Thyroid gland (tissue), 4 donors: ENCODE measurements around the gene LMTK3. TPM values are rescaled to one million over a fixed set of nuclear protein-coding genes. Genes with fewer than 3 reads are reported as not detected.

ENCODE experiments used
- DNase-seq, 2 donors: peaks; one replicate each; pipeline ENCODE4 v3.0.0-alpha.2; 2019
- H3K27ac ChIP-seq, 3 donors: fragments of 200-600 bp; sonication (generic); 1 replicate in 2 of 3; 2 replicates in 1 of 3; pipeline ENCODE4 v1.5.1; 2016 to 2019; ENCODE audit warnings: mild to moderate bottlenecking in 1 of 3, moderate library complexity in 1 of 3
- H3K27me3 ChIP-seq: fragments of 200-600 bp; sonication (generic); one replicate; pipeline ENCODE4 v1.5.1; 2019
- H3K36me3 ChIP-seq, 2 donors: fragments of 200-600 bp; sonication (generic); one replicate each; pipeline ENCODE4 v1.5.1; 2016 to 2019
- H3K4me1 ChIP-seq, 2 donors: fragments of 200-600 bp; sonication (generic); one replicate each; pipeline ENCODE4 v1.5.1; 2017 to 2019
- H3K4me3 ChIP-seq, 3 donors: fragments of 200-600 bp; sonication (generic); replicated peaks in 1 of 3; 1 replicate in 2 of 3; 2 replicates in 1 of 3; pipeline ENCODE4 v1.5.1; 2016; ENCODE audit warnings: mild to moderate bottlenecking in 1 of 3
- H3K9me3 ChIP-seq: fragments of 200-600 bp; sonication (generic); one replicate; pipeline ENCODE4 v1.5.1; 2017
- POLR2A ChIP-seq, 2 donors: fragments of 450-650 bp; IDR thresholded peaks; one replicate each; pipeline ENCODE4 v1.6.1; 2017; ENCODE audit warnings: antibody characterized with exemption in 2 of 2, mild to moderate bottlenecking in 2 of 2, moderate library complexity in 1 of 2
- WGBS, 2 donors: methylation state at CpG; one replicate each; pipeline ENCODE4 v1.1.5; 2017; 5-methylcytosine and 5-hydroxymethylcytosine counted together
- intact Hi-C: fragments of 100-400 bp; cut with DNase I; formaldehyde crosslinking; loops from one replicate; pipeline ENCODE4 v1.15.1; 2023
- total RNA-seq, 4 donors: library from RNA; depleted of rRNA; stranded (reverse); fragments of >200 nt; gene quantifications; one replicate each; pipeline ENCODE4 v1.2.3, GENCODE V29; 2016
- TF ChIP-seq, protein P1 (sequence below), 6 experiments: fragments of 200-600 bp in 3 of 6; fragments of 450-650 bp in 3 of 6; sonication (generic) in 3 of 6; IDR thresholded peaks; one replicate each; pipeline ENCODE4 v1.5.1; 2016 to 2019; ENCODE audit warnings: antibody characterized with exemption in 6 of 6, mild to moderate bottlenecking in 2 of 6, inconsistent platforms in 1 of 6, moderate library complexity in 1 of 6

Gene LMTK3
- total RNA-seq, 4 donors from 2014 or later: 3.0 to 7.1 (median 4.6) TPM

GRCh38 chr19:48511321-48511731, 309 bp downstream of the LMTK3 start:
- no peaks in the 10 kb centered on the region for H3K36me3 ChIP-seq
- no peak overlapping the region for H3K27ac ChIP-seq
- DNase-seq: no peak
- H3K9me3 ChIP-seq: no peaks in the 10 kb centered on the region
- intact Hi-C loops: no loop called here
- H3K4me3 ChIP-seq: peak overlapping the region in 1 of 3 donors; percentile 5
- 0 to 2% methylated on average over 4 to 19 of the region's 32 CpGs for WGBS, 2 donors
- H3K27me3 ChIP-seq: no peaks in the 10 kb centered on the region
- peaks cover 7 to 9% of the 10 kb centered on the region in 2 donors for H3K4me1 ChIP-seq
- no peak for TF ChIP-seq POLR2A (IDR thresholded peaks at IDR 0.05)
- TF ChIP-seq, protein P1, sequence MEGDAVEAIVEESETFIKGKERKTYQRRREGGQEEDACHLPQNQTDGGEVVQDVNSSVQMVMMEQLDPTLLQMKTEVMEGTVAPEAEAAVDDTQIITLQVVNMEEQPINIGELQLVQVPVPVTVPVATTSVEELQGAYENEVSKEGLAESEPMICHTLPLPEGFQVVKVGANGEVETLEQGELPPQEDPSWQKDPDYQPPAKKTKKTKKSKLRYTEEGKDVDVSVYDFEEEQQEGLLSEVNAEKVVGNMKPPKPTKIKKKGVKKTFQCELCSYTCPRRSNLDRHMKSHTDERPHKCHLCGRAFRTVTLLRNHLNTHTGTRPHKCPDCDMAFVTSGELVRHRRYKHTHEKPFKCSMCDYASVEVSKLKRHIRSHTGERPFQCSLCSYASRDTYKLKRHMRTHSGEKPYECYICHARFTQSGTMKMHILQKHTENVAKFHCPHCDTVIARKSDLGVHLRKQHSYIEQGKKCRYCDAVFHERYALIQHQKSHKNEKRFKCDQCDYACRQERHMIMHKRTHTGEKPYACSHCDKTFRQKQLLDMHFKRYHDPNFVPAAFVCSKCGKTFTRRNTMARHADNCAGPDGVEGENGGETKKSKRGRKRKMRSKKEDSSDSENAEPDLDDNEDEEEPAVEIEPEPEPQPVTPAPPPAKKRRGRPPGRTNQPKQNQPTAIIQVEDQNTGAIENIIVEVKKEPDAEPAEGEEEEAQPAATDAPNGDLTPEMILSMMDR (IDR thresholded peaks at IDR 0.05): no peak

DNA sequence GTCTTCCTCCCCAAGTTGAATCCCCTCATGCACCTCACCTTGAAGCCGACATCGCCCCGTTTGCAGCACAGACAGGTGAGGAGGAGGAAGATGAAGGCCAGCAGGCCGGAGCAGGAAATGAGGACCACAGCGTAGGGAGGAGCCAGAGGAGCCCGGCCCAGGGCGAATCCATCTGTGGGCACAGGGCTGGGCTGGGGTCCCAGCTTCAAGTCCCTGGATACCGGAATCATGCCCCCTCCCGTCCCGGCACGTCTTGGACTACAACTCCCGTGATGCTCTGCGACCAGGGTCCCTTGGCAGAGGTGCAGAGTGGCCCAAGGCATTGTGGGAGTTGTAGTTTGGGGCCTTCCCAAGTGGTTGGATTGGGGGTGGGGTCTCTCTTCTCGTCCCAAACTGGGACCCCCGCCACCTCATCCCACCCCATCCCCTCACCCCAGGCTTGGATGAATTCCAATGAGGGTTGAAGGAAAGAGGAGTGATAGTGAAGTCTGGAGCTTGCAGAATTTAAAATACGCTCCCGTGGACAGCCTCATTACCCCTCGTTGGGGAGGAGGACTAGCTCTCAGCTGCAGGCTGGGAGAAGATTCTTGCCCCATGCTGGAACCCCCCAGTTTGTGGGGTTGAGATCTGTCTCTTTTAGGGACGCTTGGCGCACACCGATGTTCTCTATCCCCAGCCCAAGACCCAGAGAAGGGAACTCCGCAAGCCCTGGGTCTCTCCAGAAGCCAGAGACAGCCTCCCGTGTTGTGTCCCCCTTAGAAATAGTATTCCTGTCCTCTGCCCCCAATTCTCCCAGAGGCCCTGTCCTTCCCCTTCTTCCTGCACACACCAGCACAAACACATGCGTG, 990 bp downstream of the LMTK3 start:
- Histone ChIP-seq H3K9me3 (no peaks in the 10 kb centered on the region), H3K4me3 (peak overlapping the region in 1 of 3 donors; percentile 5), H3K4me1 (peaks cover 7 to 9% of the 10 kb centered on the region in 2 donors), H3K27me3 (no peaks in the 10 kb centered on the region), H3K36me3 (no peaks in the 10 kb centered on the region), H3K27ac (no peak overlapping the region)
- TF ChIP-seq POLR2A (IDR thresholded peaks at IDR 0.05): no peak
- TF ChIP-seq, protein P1 (IDR thresholded peaks at IDR 0.05): no peak
- intact Hi-C loops: no loop called here
- peak; percentile 64 to 70 for DNase-seq
- WGBS, 2 donors: 10 to 16% methylated on average over 19 to 24 of the region's 24 CpGs

GRCh38 chr19:48509467-48510194, 2.0 kb downstream of the LMTK3 start:
- no peaks in the 10 kb centered on the region for H3K27me3 ChIP-seq
- intact Hi-C loops: loop anchor here (5.0 kb wide), 1 partner anchor 78 kb away; no protein-coding TSS in a partner anchor
- no peak overlapping the region for H3K4me3 ChIP-seq

DNA sequence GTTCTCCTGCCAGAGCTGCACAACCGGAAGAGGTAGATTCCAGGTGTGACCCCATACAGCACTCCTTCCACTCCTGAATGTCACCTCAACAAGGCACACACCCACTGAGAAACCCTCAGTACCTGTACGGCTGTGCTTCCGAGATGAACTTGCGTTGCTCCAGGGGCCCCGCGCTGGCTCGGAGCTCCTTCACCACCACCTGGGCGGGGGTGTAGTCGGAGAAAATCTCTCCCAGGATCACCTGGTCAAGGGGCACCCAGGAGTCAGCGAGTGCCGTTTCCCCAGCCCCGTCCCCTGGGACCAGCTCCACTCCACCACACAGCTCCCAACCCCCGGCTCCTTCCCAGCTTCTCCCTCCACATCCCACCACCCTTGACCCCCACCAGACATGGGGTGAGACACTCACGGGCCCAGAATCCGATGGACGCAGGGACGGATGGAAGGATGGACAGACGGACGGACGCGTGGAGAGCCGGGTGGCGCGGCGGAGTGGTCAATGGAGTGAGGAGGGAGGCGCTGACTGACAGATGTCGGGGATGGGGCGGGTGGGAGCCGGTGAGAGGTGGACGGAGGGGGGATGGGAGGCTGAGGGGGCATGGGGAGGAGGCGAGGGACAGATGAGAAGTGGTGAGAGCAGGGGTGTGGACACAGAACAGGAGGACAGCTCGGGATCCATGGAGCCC, 2.8 kb downstream of the LMTK3 start:
- no peak for DNase-seq
- Histone ChIP-seq H3K36me3 (no peaks in the 10 kb centered on the region), H3K27me3 (no peaks in the 10 kb centered on the region), H3K4me3 (no peak overlapping the region), H3K9me3 (no peaks in the 10 kb centered on the region), H3K4me1 (peaks cover 7 to 9% of the 10 kb centered on the region in 2 donors), H3K27ac (no peak overlapping the region)
- WGBS, 2 donors: 78 to 80% methylated on average over 31 to 32 of the region's 32 CpGs
- intact Hi-C loops: loop anchor here (5.0 kb wide), 1 partner anchor 78 kb away; no protein-coding TSS in a partner anchor
- no peak for TF ChIP-seq POLR2A (IDR thresholded peaks at IDR 0.05)
- TF ChIP-seq, protein P1 (IDR thresholded peaks at IDR 0.05): no peak

More at GRCh38 chr19:48509467-48510194, 2.0 kb downstream of the LMTK3 start:
- 76 to 79% methylated on average over 12 of the region's 12 CpGs for WGBS, 2 donors
- Histone ChIP-seq H3K9me3 (no peaks in the 10 kb centered on the region), H3K4me1 (peaks cover 7 to 9% of the 10 kb centered on the region in 2 donors), H3K36me3 (no peaks in the 10 kb centered on the region), H3K27ac (no peak overlapping the region)
- DNase-seq: no peak
- TF ChIP-seq, protein P1 (IDR thresholded peaks at IDR 0.05): no peak
- no peak for TF ChIP-seq POLR2A (IDR thresholded peaks at IDR 0.05)
